HCT116 (cell line): Measurements from ENCODE around the gene C2orf78. TPM values are rescaled to one million over a fixed set of nuclear protein-coding genes. Genes with fewer than 3 reads are reported as not detected.

Experiments
- ATAC-seq: fragments of 200-7000 bp; cut with Tn5 transposase; 2 replicates; pipeline ENCODE4 v1.9.1; 2020; ENCODE audit warnings: mild to moderate bottlenecking, moderate library complexity
- BruUV-seq: library from RNA; stranded (reverse); fragments of 400-500 nt; replicated peaks from 2 replicates; lab custom pipeline; 2021; lab: Mats Ljungman, UMichigan
- CTCF ChIA-PET: fragments of 300-600 bp; sonication (Branson Sonifier 250); formaldehyde crosslinking; loops from one replicate; lab custom pipeline; 2021; ENCODE audit warnings: antibody characterized with exemption; lab: Charles Lee
- POLR2A ChIA-PET: fragments of 300-600, 350-600 bp; sonication (Branson Sonifier 250); formaldehyde crosslinking; loops from one replicate; lab custom pipeline; 2021; ENCODE audit warnings: antibody characterized with exemption; lab: Charles Lee
- RAD21 ChIA-PET, 2 experiments: fragments of 300-600 bp; sonication (Branson Sonifier 250); formaldehyde crosslinking; loops; one replicate each; lab custom pipeline; 2023; ENCODE audit warnings: low total read pairs in 2 of 2; ENCODE audit not compliant: uncharacterized antibody in 2 of 2, unreplicated experiment in 2 of 2, low non-redundant PET in 1 of 2; lab: Charles Lee
- DNase-seq: peaks from one replicate; pipeline ENCODE4 v3.0.0-alpha.2; 2010; ENCODE audit warnings: low read depth, low spot score
- H2AFZ ChIP-seq: fragments of 200-600 bp; shearing (Covaris generic), sonication (generic); 2 replicates; pipeline ENCODE4 v1.6.1; 2017; ENCODE audit warnings: low read depth, mixed run types, mixed read lengths, antibody characterized with exemption, low read length; ENCODE audit not compliant: poor library complexity, severe bottlenecking
- H3K27ac ChIP-seq: 2 replicates; pipeline ENCODE4 v1.5.1; 2012; ENCODE audit warnings: low read depth, low read length
- H3K27me3 ChIP-seq: fragments of 200-600 bp; sonication (generic); 2 replicates; pipeline ENCODE4 v1.6.1; 2016; ENCODE audit warnings: mixed run types, low read length, mixed read lengths; ENCODE audit not compliant: insufficient read depth
- H3K36me3 ChIP-seq, 2 experiments: fragments of 200-500 bp in 1 of 2; fragments of 200-600 bp in 1 of 2; sonication (Bioruptor generic) in 1 of 2; sonication (generic) in 1 of 2; 2 replicates each; pipeline versions ENCODE4 v1.5.1 to v1.6.1; 2014 to 2016; ENCODE audit warnings: low read length in 2 of 2, inconsistent platforms in 1 of 2, mixed read lengths in 1 of 2, mixed run types in 1 of 2; ENCODE audit not compliant: insufficient read depth in 2 of 2, control insufficient read depth in 1 of 2
- H3K4me1 ChIP-seq, 2 experiments: fragments of 200-600 bp in 1 of 2; sonication (generic) in 1 of 2; 2 replicates each; pipeline versions ENCODE4 v1.5.1 to v1.6.1; 2012 to 2017; ENCODE audit warnings: low read length in 2 of 2, inconsistent platforms in 1 of 2, mild to moderate bottlenecking in 1 of 2, mixed read lengths in 1 of 2, mixed run types in 1 of 2, moderate library complexity in 1 of 2; ENCODE audit not compliant: insufficient read depth in 2 of 2, control insufficient read depth in 1 of 2
- H3K4me2 ChIP-seq: fragments of 200-600 bp; sonication (generic); 2 replicates; pipeline ENCODE4 v1.6.1; 2017; ENCODE audit warnings: mixed run types, low read length, mixed read lengths
- H3K4me3 ChIP-seq, 2 experiments: fragments of 200-600 bp in 1 of 2; sonication (generic) in 1 of 2; replicated peaks in 1 of 2; 2 replicates each; pipeline ENCODE4 v1.5.1; 2011 to 2016; ENCODE audit warnings: low read length in 2 of 2, control low read depth in 1 of 2, low read depth in 1 of 2, mild to moderate bottlenecking in 1 of 2, mixed read lengths in 1 of 2, mixed run types in 1 of 2
- H3K79me2 ChIP-seq: fragments of 200-600 bp; sonication (generic); 2 replicates; pipeline ENCODE4 v1.6.1; 2017; ENCODE audit warnings: mild to moderate bottlenecking, mixed run types, low read length, moderate library complexity, mixed read lengths; ENCODE audit not compliant: insufficient read depth
- H3K9ac ChIP-seq: fragments of 200-600 bp; sonication (generic); 2 replicates; pipeline ENCODE4 v1.6.1; 2016; ENCODE audit warnings: low read length, mixed read lengths
- H3K9me2 ChIP-seq: fragments of 200-600 bp; sonication (generic), shearing (Covaris generic); 2 replicates; pipeline ENCODE4 v1.6.1; 2017; ENCODE audit warnings: mixed run types, mild to moderate bottlenecking, moderate library complexity; ENCODE audit not compliant: insufficient read depth
- H3K9me3 ChIP-seq, 2 experiments: fragments of 200-500 bp in 1 of 2; fragments of 200-600 bp in 1 of 2; sonication (Bioruptor generic) in 1 of 2; sonication (generic) in 1 of 2; 2 replicates each; pipeline ENCODE4 v1.6.1; 2014 to 2017; ENCODE audit warnings: low read length in 2 of 2, mixed read lengths in 2 of 2, inconsistent platforms in 1 of 2, low read depth in 1 of 2, mild to moderate bottlenecking in 1 of 2, mixed run types in 1 of 2, moderate library complexity in 1 of 2; ENCODE audit not compliant: control insufficient read depth in 1 of 2, insufficient read depth in 1 of 2
- H4K20me1 ChIP-seq: fragments of 200-600 bp; sonication (generic), shearing (Covaris generic); 2 replicates; pipeline ENCODE4 v1.6.1; 2017; ENCODE audit warnings: mixed run types, mild to moderate bottlenecking, moderate library complexity; ENCODE audit not compliant: insufficient read depth
- CBX3 ChIP-seq: IDR thresholded peaks from 2 replicates; pipeline ENCODE4 v1.6.1; 2012; ENCODE audit warnings: low read depth
- CEBPB ChIP-seq: IDR thresholded peaks from 2 replicates; pipeline ENCODE4 v1.6.1; 2012; ENCODE audit warnings: low read depth
- EZH2 ChIP-seq: fragments of 200-600 bp; sonication (generic); IDR thresholded peaks from 2 replicates; pipeline ENCODE4 v1.6.1; 2017; ENCODE audit warnings: antibody characterized with exemption, mixed run types
- EZH2phosphoT487 ChIP-seq: fragments of 200-600 bp; IDR thresholded peaks from 2 replicates; pipeline ENCODE4 v1.6.1; 2018; ENCODE audit warnings: antibody characterized with exemption, borderline replicate concordance
- FOSL1 ChIP-seq: IDR thresholded peaks from 2 replicates; pipeline ENCODE4 v1.6.1; 2012; ENCODE audit warnings: low read depth
- POLR2A ChIP-seq: IDR thresholded peaks from 2 replicates; pipeline ENCODE4 v1.7.0; 2011; ENCODE audit warnings: borderline replicate concordance; ENCODE audit not compliant: insufficient read depth, insufficient read length; ENCODE audit errors: extremely low read depth
- POLR2AphosphoS5 ChIP-seq: IDR thresholded peaks from 2 replicates; pipeline ENCODE4 v1.6.1; 2011; ENCODE audit warnings: mild to moderate bottlenecking, low read depth, low read length, moderate library complexity
- SP1 ChIP-seq: IDR thresholded peaks from 2 replicates; pipeline ENCODE4 v1.6.1; 2012; ENCODE audit warnings: low read depth
- YY1 ChIP-seq: IDR thresholded peaks from 2 replicates; pipeline ENCODE4 v1.6.1; 2011; ENCODE audit warnings: low read length, low read depth, moderate library complexity, mild to moderate bottlenecking; ENCODE audit not compliant: insufficient replicate concordance; ENCODE audit errors: extremely low read depth
- ZFX ChIP-seq: fragments of 450-650 bp; IDR thresholded peaks from 2 replicates; pipeline ENCODE4 v1.6.1; 2017
- ZNF274 ChIP-seq: fragments of 200-500 bp; sonication (Bioruptor generic); IDR thresholded peaks from 2 replicates; pipeline ENCODE4 v1.6.1; 2014; ENCODE audit warnings: mild to moderate bottlenecking, low read depth, low read length, inconsistent platforms
- intact Hi-C: fragments of 100-400 bp; cut with micrococcal nuclease; formaldehyde crosslinking; loops from 2 replicates; pipeline ENCODE4 v1.10.0; 2022
- total RNA-seq: library from RNA; stranded (reverse); gene quantifications from one replicate; pipeline ENCODE4 v1.2.1, GENCODE V29; 2021; ENCODE audit not compliant: unreplicated experiment
- TF ChIP-seq, protein P1 (sequence below): IDR thresholded peaks from 2 replicates; pipeline ENCODE4 v1.6.1; 2012
- TF ChIP-seq, protein P2 (sequence below): IDR thresholded peaks from 2 replicates; pipeline ENCODE4 v1.6.1; 2012; ENCODE audit warnings: low read depth

C2orf78 gene
- total RNA-seq, 1 experiment from 2014 or later, result 1.5 TPM

DNA sequence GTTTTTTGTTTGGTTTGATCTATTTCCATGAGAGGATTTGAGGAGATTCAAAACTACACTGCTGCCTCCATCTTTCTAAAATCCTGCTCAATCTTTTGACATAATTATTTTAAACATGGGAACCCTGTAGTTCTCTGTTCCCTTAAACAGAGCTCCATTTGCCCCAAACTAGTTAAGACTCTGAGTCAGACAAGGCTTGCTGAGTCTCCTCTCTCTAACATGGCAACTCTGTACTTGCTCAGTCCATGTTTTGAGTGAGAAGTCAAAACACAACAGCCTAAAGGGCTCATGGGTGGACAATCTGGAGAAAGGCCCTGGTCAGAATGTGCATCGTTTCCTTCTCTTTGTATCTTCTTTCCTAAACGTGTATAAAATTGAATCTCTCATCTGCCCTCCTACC, 37.7 kb downstream of the C2orf78 start:
- ChIA-PET RAD21 (interaction anchor here in 1 of 2 experiments (0.7 kb wide), 1 partner anchor 100 kb away, joined by 3 read pairs; no protein-coding TSS in a partner anchor), POLR2A (no interaction called here), CTCF (no interaction called here)
- Histone ChIP-seq H3K4me3 (no peak overlapping the region), H3K4me1 (no peaks in the 10 kb centered on the region), H3K27ac (no peak overlapping the region), H3K9me2 (no peaks in the 10 kb centered on the region), H3K4me2 (no peak overlapping the region), H3K9ac (no peak overlapping the region), H4K20me1 (no peaks in the 10 kb centered on the region), H2AFZ (no peak overlapping the region), H3K36me3 (no peaks in the 10 kb centered on the region), H3K79me2 (no peaks in the 10 kb centered on the region), H3K27me3 (no peaks in the 10 kb centered on the region), H3K9me3 (no peaks in the 10 kb centered on the region)
- intact Hi-C loops, result no loop called here
- no TSS peak for BruUV-seq
- TF ChIP-seq SP1, result no peak
- no peak for TF ChIP-seq ZFX
- TF ChIP-seq CEBPB, result no peak
- no peak for TF ChIP-seq YY1
- TF ChIP-seq EZH2phosphoT487, result no peak
- ATAC-seq (no peak), DNase-seq (no peak)

DNA sequence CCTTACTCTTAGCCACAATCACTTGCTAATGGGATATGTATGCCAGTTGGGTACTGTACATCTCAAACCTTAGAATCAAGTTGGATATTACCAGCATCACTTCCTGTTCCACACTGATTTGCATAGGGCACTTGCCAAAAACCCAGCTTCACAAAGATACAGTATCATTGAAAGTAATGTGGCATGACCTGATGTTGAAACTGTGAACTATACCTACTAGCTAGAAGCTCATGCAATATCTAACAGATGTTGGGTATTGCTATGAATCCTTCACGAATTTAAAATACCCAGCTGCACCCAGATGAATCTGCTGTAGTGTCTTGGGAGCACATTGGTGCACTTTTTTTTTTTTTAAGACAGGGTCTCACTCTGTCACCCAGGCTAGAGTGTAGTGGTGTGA, 38.3 kb downstream of the C2orf78 start:
- Histone ChIP-seq H3K36me3 (no peaks in the 10 kb centered on the region), H3K9ac (no peak overlapping the region), H3K4me3 (no peak overlapping the region), H2AFZ (no peak overlapping the region), H3K9me3 (no peaks in the 10 kb centered on the region), H3K27ac (no peak overlapping the region), H4K20me1 (no peaks in the 10 kb centered on the region), H3K4me1 (no peaks in the 10 kb centered on the region), H3K9me2 (no peaks in the 10 kb centered on the region), H3K27me3 (no peaks in the 10 kb centered on the region), H3K4me2 (no peak overlapping the region), H3K79me2 (no peaks in the 10 kb centered on the region)
- BruUV-seq, result no TSS peak
- RAD21 ChIA-PET, result interaction anchor here in 1 of 2 experiments (0.7 kb wide), 1 partner anchor 99 kb away, joined by 3 read pairs; no protein-coding TSS in a partner anchor
- POLR2A ChIA-PET, result no interaction called here
- intact Hi-C loops, result no loop called here
- DNase-seq (no peak), ATAC-seq (no peak)
- CTCF ChIA-PET, result no interaction called here
- TF ChIP-seq ZFX (no peak), FOSL1 (no peak), POLR2A (no peak), CEBPB (no peak), YY1 (no peak), ZNF274 (no peak), EZH2 (no peak), POLR2AphosphoS5 (no peak), SP1 (no peak), CBX3 (no peak)
- TF ChIP-seq, protein P1, sequence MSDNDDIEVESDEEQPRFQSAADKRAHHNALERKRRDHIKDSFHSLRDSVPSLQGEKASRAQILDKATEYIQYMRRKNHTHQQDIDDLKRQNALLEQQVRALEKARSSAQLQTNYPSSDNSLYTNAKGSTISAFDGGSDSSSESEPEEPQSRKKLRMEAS, result no peak
- TF ChIP-seq, protein P2, sequence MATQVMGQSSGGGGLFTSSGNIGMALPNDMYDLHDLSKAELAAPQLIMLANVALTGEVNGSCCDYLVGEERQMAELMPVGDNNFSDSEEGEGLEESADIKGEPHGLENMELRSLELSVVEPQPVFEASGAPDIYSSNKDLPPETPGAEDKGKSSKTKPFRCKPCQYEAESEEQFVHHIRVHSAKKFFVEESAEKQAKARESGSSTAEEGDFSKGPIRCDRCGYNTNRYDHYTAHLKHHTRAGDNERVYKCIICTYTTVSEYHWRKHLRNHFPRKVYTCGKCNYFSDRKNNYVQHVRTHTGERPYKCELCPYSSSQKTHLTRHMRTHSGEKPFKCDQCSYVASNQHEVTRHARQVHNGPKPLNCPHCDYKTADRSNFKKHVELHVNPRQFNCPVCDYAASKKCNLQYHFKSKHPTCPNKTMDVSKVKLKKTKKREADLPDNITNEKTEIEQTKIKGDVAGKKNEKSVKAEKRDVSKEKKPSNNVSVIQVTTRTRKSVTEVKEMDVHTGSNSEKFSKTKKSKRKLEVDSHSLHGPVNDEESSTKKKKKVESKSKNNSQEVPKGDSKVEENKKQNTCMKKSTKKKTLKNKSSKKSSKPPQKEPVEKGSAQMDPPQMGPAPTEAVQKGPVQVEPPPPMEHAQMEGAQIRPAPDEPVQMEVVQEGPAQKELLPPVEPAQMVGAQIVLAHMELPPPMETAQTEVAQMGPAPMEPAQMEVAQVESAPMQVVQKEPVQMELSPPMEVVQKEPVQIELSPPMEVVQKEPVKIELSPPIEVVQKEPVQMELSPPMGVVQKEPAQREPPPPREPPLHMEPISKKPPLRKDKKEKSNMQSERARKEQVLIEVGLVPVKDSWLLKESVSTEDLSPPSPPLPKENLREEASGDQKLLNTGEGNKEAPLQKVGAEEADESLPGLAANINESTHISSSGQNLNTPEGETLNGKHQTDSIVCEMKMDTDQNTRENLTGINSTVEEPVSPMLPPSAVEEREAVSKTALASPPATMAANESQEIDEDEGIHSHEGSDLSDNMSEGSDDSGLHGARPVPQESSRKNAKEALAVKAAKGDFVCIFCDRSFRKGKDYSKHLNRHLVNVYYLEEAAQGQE, result no peak
